CD1c-positive myeloid dendritic cell (primary cell): Measurements from ENCODE around the gene CCDC170.
"Not testable (repeated sequence)": the region's sequence is repeated elsewhere in the genome, so short reads cannot be mapped to it uniquely, and the experiment has no call there.

ENCODE experiments used
- DNase-seq: peaks from one replicate; pipeline ENCODE4 v3.0.0-alpha.2; 2016; ENCODE audit errors: extremely low spot score

CCDC170 gene

DNA sequence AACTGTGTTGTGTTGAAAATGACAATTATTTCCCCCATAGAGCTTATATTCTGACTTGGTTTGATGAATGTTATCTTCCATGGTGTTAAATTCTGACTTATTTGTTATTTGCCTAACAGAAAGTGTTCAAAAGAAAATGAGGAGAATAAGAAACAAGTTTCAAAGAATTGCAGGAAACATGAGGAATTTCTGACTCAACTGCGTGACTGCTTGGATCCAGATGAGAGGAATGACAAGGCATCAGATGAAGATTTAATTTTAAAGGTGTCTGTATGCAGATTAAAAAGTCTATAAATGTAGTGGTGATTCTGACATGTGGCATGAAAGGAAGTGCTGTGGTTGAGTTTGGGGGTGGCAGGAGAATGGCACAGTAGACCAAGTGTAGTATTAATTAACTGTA, 50.6 kb downstream of the CCDC170 start:
- DNase-seq: no peak

DNA sequence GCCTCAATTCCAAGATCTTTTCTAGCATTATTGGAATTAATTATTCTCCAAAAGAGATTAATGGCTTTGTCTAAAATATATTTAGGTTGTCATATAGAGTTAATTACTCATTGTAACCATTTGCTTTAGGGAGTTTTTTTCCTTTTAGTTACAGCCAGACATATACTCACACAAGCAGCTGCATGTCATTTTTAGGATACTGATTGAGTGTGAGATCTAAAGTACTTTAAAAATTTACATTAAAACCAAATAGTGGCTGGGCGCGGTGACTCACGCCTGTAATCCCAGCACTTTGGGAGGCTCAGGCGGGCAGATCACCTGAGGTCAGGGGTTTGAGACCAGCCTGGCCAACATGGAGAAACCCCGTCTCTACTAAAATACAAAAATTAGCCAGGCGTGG, 51.1 kb downstream of the CCDC170 start:
- DNase-seq: not testable (repeated sequence)

GRCh38 chr6:151546941-151547659, 53.3 kb downstream of the CCDC170 start:
- no peak for DNase-seq

- no peak for DNase-seq
Observed at GRCh38 chr6:151548201-151548600, 54.4 kb downstream of the CCDC170 start.

- no peak for DNase-seq
Observed at GRCh38 chr6:151549790-151550189, 56.0 kb downstream of the CCDC170 start.

GRCh38 chr6:151550618-151551017, 56.8 kb downstream of the CCDC170 start:
- no peak for DNase-seq

- DNase-seq: no peak
Observed at GRCh38 chr6:151551223-151551857, 57.5 kb downstream of the CCDC170 start.

- peak; percentile 53 for DNase-seq
Observed at GRCh38 chr6:151553416-151554165, 59.8 kb downstream of the CCDC170 start.

DNA sequence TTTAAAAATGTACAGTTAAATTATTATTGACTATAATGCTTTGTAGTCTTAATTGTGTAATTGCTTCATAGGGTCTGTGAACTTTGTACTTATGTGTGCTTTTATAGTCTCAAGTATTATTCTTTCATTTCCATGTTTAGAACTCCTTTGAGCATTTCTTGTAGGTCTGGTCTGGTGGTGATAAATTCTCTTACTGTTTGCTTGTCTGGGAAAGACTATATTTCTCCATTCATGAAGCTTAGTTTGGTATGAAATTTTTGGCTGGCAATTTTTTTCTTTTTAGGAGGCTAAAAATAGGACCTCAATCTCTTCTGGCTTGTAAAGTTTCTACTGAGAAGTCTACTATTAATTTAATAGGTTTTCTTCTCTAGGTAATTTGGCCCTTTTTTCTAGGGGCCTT, 67.4 kb downstream of the CCDC170 start:
- DNase-seq: no peak

DNA sequence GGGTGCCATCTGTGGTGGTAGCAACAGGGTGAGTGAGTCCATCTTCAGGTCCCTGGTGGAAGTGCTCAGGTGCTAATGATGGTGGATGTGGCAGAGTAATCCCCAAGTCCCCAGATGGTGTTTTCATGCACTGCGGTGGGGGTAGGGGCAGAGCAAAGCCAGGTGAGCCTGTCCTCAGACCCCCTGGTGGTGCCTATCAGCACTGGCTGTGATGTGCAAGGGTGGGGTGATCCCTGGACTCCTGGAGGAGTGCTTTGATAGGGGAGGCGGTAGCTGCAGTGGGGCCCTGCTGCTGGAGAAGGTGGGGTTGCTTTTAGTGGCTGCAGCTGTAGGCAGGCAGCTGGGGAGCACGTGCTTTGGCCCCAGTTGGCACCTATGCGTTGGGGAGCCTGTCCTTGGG, 70.8 kb downstream of the CCDC170 start:
- no peak for DNase-seq

GRCh38 chr6:151565940-151566339, 72.1 kb downstream of the CCDC170 start:
- no peak for DNase-seq

GRCh38 chr6:151566557-151566956, 72.7 kb downstream of the CCDC170 start:
- DNase-seq: no peak

DNA sequence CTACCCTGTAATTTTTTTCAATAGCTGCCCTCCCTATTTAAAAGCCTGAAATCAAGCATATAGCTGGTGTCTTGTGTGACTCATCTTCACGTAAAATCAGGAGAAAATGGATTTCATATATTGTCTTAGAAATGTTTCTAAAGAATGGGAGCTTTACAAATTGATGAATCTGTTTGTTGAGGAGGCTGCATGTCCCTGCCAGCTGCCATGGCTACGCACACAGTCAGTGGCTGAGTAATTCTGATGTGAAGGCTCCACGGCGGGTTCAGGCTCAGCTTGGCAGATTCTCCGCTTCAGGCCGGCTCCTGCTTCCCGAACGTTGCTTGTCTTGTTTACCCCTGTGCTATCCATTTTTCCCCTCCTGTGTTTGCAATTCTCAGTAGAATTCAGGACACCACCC, 82.8 kb downstream of the CCDC170 start:
- DNase-seq: no peak

GRCh38 chr6:151577257-151577656, 83.4 kb downstream of the CCDC170 start:
- no peak for DNase-seq

DNA sequence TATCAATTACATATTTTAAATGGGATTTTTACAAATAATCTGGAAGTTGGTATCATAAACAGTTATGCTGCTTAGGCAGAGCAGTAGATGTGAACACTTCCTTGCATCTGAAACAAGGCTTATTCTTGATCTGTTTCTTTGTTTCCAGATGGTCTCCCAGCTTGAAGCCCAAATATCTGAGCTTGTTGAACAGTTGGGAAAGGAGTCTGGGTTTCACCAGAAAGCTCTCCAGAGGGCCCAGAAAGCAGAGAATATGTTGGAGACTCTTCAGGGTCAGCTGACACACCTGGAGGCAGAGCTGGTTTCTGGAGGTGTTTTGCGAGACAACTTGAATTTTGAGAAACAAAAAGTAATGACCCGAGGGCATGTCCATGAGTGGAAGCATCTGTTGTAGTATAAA, 91.9 kb downstream of the CCDC170 start:
- no peak for DNase-seq

- no peak for DNase-seq
Observed at GRCh38 chr6:151589667-151590066, 95.8 kb downstream of the CCDC170 start.

GRCh38 chr6:151590742-151591141, 96.9 kb downstream of the CCDC170 start:
- DNase-seq: no peak

DNA sequence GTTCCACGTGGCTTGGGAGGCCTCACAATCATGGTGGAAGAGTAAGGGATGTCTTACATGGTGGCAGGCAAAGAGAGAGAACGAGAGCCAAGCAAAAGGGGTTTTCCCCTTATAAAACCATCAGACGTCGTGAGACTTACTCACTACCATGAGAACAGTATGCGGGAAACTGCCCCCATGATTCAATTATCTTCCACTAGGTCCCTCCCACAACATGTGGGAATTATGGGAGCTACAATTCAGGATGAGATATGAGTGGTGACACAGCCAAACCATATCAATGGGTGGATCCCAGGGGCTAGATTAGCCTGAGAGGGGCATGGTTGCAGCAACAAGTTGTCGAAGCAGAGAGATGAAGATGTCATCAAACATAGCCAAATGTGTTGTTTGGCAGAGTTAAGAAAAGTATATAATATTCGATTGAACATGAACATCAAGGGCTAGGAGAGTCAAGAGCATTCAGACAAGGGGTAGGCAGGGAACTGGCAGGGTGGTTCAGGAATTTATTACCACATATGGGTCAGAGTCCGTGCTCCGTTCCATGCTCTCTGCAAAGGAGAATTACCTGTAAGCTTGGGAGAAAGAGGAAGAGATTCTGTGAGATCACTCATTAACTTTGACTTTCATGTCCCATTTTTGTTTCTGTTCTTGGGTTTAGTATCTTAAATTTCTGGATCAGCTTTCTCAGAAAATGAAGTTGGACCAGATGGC, 98.8 kb downstream of the CCDC170 start:
- no peak for DNase-seq

GRCh38 chr6:151609146-151609902, 115.5 kb downstream of the CCDC170 start:
- DNase-seq: no peak

- DNase-seq: no peak
Observed at GRCh38 chr6:151610326-151610725, 116.5 kb downstream of the CCDC170 start.

- DNase-seq: no peak
Observed at GRCh38 chr6:151614630-151615029, 120.8 kb downstream of the CCDC170 start.
